ENCODE measurements around the gene PLXNA2.

PLXNA2 gene

GRCh38 chr1:208272713-208273112 lies 28.5 kb upstream of the PLXNA2 start:
- no peak for TF ChIP-seq CTCF (IDR thresholded peaks at IDR 0.05; ENCODE audit: low read length, missing control alignments)
- no peak for DNase-seq (ENCODE audit: low read depth)
- H3K4me3 ChIP-seq (replicated peaks; ENCODE audit: low read depth, low read length), result no peak overlapping the region

- TF ChIP-seq CTCF (IDR thresholded peaks at IDR 0.05; ENCODE audit: low read length, missing control alignments), result no peak
- DNase-seq (ENCODE audit: low read depth), result no peak
- H3K4me3 ChIP-seq (replicated peaks; ENCODE audit: low read depth, low read length), result no peak overlapping the region
Observed at GRCh38 chr1:208272311-208272710, 28.1 kb upstream of the PLXNA2 start.

GRCh38 chr1:208271236-208271635 lies 27.1 kb upstream of the PLXNA2 start:
- no peak overlapping the region for H3K4me3 ChIP-seq (replicated peaks; ENCODE audit: low read depth, low read length)
- DNase-seq (ENCODE audit: low read depth), result no peak
- no peak for TF ChIP-seq CTCF (IDR thresholded peaks at IDR 0.05; ENCODE audit: low read length, missing control alignments)

- H3K4me3 ChIP-seq (replicated peaks; ENCODE audit: low read depth, low read length), result no peak overlapping the region
- DNase-seq (ENCODE audit: low read depth), result no peak
- no peak for TF ChIP-seq CTCF (IDR thresholded peaks at IDR 0.05; ENCODE audit: low read length, missing control alignments)
Observed at GRCh38 chr1:208270651-208271141, 26.5 kb upstream of the PLXNA2 start.

- DNase-seq (ENCODE audit: low read depth), result no peak
- TF ChIP-seq CTCF (IDR thresholded peaks at IDR 0.05; ENCODE audit: low read length, missing control alignments), result no peak
- no peak overlapping the region for H3K4me3 ChIP-seq (replicated peaks; ENCODE audit: low read depth, low read length)
Observed at GRCh38 chr1:208269338-208269666, 25.1 kb upstream of the PLXNA2 start.

- no peak for DNase-seq (ENCODE audit: low read depth)
- no peak for TF ChIP-seq CTCF (IDR thresholded peaks at IDR 0.05; ENCODE audit: low read length, missing control alignments)
- H3K4me3 ChIP-seq (replicated peaks; ENCODE audit: low read depth, low read length), result no peak overlapping the region
Observed at GRCh38 chr1:208268541-208269337, 24.6 kb upstream of the PLXNA2 start.

- no peak for TF ChIP-seq CTCF (IDR thresholded peaks at IDR 0.05; ENCODE audit: low read length, missing control alignments)
- H3K4me3 ChIP-seq (replicated peaks; ENCODE audit: low read depth, low read length), result no peak overlapping the region
- no peak for DNase-seq (ENCODE audit: low read depth)
Observed at GRCh38 chr1:208265525-208265924, 21.3 kb upstream of the PLXNA2 start.
